Skeletal muscle satellite cell (primary cell): ENCODE data around the gene PMPCA.

ENCODE experiments used
- H3K27me3 ChIP-seq: 2 replicates; pipeline ENCODE4 v1.7.0; 2013; ENCODE audit warnings: low read length; ENCODE audit not compliant: control insufficient read depth, insufficient read depth
- H3K36me3 ChIP-seq: 2 replicates; pipeline ENCODE4 v1.7.0; 2013; ENCODE audit warnings: mild to moderate bottlenecking, control low read depth, low read length; ENCODE audit not compliant: insufficient read depth
- H3K4me1 ChIP-seq: 2 replicates; pipeline ENCODE4 v1.7.0; 2013; ENCODE audit warnings: low read length; ENCODE audit not compliant: control insufficient read depth, insufficient read depth
- H3K4me2 ChIP-seq: 2 replicates; pipeline ENCODE4 v1.7.0; 2013; ENCODE audit warnings: mild to moderate bottlenecking, low read length
- H3K4me3 ChIP-seq: 2 replicates; pipeline ENCODE4 v1.7.0; 2013; ENCODE audit warnings: low read length
- H3K9ac ChIP-seq: 2 replicates; pipeline ENCODE4 v1.7.0; 2013; ENCODE audit warnings: mild to moderate bottlenecking, low read depth, low read length, moderate library complexity
- H3K9me3 ChIP-seq: replicated peaks from 2 replicates; pipeline ENCODE4 v1.7.0; 2013; ENCODE audit warnings: mild to moderate bottlenecking, control low read depth, low read length

The PMPCA gene

DNA sequence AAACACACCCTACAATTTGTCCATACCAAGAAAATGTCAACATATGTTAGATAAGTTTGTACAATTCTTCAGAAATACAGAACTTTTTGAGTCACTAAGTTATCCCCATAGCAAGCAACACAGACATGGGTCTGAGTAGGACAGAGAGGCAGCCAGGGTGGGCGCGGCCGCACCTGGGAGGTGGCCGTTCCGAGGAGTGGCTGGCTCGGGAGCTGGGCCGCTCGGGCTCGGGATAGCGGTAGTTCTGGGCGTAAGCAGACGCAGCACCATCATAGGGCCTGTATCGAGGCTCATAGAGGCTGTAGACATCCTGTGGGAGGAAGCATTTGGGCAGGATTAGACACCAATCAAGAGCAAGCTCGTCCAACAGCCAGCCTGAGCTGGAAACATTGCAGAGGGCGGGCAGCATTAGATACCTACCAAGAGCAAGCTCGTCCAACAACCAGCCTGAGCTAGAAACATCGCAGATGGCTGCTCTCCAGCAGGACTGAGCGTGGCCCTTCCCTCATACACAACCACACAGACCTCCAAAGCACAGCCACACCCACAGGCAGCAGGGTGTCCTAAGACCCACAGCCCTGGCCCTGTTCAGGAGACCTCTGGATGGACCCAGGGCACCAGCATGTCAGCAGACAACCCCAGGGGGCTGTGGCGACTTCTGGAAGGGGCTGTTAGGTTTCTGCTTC lies 61.5 kb downstream of the PMPCA start:
- Histone ChIP-seq H3K9me3 (no peaks in the 10 kb centered on the region), H3K4me2 (no peak overlapping the region), H3K9ac (no peak overlapping the region), H3K4me1 (no peaks in the 10 kb centered on the region), H3K36me3 (peaks cover 97% of the 10 kb centered on the region), H3K4me3 (no peak overlapping the region), H3K27me3 (no peaks in the 10 kb centered on the region)

DNA sequence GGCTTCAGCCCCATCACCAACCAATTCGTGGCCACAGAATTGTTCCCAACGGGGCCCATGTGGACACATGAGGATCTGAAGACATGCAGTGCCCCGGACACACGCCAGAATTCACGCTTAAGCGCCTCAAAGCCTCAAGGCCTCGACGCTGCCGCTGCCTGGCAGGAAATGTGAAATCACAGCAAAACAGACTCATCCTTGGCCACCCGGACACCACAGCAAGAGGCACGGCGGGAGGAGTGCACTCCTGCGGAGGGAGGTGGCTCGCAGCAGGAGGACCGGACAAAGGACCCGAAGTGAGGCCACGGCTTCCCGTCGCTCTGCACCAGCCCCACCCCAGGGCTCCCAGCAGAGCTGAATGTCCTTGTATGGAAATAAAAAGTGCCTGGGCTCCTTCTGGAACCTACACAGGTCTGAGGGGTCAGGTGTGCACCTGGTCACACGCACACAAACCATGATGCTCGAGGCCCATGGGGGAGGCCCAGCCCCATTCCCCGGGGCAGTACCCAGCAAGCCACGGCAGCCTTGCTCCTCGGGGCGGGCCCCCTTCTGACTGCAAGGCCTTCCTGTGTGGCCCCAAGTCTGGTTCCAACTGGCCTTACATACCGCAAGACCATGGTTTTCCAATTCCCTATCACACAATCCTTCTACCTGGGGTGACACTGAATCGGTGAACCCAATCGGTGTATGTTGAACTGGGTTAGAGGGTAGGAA lies 62.3 kb downstream of the PMPCA start:
- Histone ChIP-seq H3K27me3 (no peaks in the 10 kb centered on the region), H3K9ac (no peak overlapping the region), H3K36me3 (peaks cover 99% of the 10 kb centered on the region), H3K4me1 (no peaks in the 10 kb centered on the region), H3K4me2 (no peak overlapping the region), H3K4me3 (no peak overlapping the region), H3K9me3 (no peaks in the 10 kb centered on the region)

DNA sequence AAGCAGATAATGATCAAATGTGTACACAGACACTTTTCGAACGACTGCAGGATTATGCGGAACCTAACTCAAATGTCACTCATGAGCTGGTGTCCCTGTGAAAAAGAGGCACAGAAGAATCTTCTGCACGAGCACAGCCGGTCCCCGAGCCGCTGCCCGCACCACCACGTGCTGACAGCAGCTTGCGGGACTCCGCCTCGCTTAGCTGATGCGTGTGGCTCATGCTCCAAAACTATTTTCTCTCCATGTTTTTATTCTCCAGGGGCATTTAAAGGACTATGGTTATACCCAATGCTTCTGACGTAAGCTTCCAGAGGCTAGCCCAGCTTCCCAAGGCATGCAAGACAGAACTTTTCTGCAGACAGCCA lies 62.9 kb downstream of the PMPCA start:
- Histone ChIP-seq H3K4me2 (no peak overlapping the region), H3K4me1 (no peaks in the 10 kb centered on the region), H3K36me3 (peaks cover 99% of the 10 kb centered on the region), H3K9ac (no peak overlapping the region), H3K27me3 (no peaks in the 10 kb centered on the region), H3K9me3 (no peaks in the 10 kb centered on the region), H3K4me3 (no peak overlapping the region)
